ENCODE results near the gene ARF6.
"Not testable (repeated sequence)": the region's sequence is repeated elsewhere in the genome, so short reads cannot be mapped to it uniquely, and the experiment has no call there.

Gene ARF6

DNA sequence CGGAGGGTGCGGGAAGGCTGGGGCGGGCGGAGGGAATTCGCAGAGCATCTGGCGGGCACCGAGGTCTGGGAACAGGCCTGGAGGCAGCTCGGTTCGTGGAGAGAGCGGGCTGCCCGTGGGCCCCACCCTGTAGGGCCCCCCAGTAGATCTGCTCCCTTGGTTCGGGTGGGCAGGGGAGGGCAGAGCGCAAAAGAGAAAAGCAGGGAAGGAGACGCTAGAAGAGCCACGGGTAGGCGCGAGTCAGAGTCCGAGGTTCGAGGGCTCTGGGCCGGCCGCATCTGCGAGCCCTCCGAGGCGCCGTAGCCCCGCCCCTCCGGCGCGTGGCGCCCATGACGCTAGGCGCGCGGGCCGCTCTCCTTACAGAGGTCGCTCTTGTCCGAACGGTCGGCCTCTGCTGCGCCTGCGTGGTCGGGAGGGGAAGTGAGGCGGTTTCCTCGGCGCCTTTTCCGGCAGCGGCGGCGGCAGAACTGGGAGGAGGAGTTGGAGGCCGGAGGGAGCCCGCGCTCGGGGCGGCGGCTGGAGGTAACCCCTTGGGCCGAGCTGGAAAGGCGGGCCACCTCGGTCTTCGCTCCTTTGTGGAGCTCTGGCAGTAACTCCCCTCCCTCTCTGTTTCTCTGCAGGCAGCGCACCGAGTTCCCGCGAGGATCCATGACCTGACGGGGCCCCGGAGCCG lies at the start of gene ARF6:
Gene ARF6 (plus strand): TSS at position 447 of the 673 bp plus-strand sequence. CDS start 655 bp downstream, outside the sequence.
- DNase-seq, result peak; percentile 98

DNA sequence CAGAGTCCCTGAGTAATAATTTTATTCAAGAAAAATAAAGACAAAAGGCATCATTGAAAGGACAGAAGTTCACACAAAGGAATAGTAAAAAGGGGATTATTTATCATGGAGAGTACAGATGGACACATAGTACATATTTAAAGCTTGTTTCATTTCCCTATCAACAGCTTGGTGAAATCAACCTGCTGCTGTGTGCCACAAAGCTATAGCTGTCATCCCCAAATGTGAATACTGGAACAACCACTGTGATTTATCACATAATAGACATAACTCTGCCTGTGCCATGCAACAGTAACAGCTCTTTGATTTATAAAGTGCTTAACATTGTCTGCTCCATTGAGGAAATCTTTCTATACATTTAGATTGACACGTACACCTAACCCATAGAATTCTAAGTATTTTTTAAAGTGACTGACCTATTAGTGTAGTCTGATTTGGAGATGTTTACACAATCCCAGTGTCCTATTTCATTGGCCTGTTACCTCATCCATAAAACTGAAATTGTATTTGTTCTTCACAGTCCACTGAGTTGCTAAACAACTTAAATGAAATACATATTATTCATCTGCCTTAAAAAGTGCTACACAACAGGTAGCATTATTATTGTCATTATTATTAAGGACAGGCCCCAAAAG lies 43.6 kb upstream of the ARF6 start:
- no peak for DNase-seq

DNA sequence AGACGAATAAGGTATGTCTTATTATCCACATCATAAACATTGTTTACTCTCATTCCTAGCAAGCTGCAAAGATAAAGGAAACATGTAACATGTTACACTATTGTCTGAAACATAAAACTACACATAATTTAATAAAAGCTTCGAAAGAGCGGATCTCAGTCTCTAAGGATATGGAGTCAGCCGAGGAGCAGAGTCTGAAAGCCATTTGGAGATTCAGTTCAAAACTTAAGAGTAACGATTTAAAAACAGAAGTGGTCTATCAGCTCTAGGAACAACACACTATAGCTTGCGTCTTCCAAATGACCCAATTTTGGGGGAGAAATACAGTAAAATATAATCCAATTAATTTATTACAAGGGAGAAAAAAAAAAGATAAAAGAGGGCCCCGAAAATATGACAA lies 41.1 kb upstream of the ARF6 start:
- no peak for DNase-seq

DNA sequence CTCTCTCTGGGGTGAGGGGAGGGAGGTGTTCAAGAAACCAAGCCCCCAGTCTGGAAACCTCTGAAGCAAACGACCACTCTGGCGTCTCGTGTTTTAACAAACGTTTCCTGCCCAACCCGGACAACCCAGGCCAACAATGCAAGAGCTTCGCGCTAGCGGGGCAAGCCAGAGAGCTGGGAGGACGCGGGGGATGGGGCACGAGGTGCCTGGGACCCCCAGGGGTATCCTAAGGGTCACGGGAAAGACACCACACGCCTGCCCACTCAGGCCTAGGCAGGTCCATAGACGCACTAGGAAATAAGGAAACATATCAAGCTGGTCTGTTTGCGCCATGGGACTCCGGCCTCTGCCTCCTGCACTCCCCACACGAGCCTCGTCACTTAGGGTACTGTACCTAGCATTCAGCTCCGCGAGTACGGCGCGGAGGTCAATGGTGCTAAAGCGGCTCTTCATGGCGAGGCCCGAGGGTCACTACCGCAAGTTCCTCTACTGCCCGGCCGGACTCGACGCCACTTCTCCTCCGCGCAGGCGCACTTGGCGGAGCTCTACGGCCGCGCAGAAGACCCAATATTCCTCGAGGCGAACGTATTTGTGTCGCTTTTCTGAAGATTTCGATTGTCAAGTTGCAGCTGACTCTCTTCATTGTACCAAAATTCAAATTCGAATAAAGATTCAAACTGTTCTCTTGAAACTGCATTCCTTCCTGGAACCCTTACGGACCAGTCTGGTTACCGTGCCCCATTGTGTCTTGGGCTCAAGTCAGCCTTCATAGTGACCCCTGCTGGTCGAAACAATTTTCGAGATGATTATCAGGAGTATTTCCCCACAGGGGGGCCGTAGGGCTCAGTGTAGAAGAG lies 40.4 kb upstream of the ARF6 start, which contains the start of gene NEMF:
Gene NEMF (minus strand): TSS at position 488 of the 857 bp plus-strand sequence. CDS start 35 bp downstream, at position 453.
- DNase-seq, result peak; percentile 72

DNA sequence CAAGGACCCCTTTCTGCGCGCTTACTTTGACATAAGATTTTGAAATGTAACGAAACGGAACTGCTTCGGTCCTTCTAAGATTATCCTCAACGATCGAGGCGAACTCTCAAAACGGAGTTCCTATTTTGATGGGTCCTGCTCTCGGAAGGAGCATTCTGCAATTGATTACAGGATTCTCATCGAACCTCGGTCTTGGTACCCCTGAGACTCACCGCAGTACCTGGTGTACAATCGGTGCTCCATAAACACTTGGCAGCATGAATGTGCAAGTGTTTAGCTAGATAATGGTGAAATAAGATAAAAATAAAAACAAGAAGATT lies 39.8 kb upstream of the ARF6 start:
- DNase-seq, result no peak

DNA sequence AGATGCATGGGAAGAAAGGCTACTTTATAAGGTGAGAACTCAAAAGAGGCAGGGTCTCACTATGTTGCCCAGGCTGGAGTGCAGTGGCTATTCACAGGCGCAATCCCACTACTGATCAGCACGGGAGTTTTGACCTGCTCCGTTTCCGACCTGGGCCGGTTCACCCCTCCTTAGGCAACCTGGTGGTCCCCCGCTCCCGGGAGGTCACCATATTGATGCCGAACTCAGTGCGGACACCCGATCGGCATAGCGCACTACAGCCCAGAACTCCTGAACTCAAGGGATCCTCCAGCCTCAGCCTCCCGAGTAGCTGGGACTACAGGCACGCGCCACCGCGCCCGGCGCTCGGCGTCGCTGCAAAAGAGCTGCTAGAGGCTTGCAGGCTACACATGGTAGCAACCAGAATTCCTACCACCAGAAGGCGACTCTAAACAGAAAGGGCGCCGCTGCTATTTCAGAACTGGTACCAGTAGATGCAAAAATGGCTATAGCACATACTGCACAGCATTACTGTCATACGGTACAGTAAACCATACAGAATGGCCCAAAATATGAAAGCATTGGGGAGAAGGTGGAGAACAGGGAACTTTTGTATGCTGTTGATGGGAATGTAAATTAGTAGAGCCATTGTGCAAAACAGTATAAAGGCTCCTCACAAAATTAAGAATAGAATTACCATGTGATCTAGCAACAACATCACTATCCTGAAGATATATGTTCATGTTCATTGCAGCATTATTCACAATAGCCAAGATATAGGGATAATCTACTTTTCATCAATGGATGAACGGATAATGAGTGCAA lies 39.1 kb upstream of the ARF6 start:
- peak; percentile 74 for DNase-seq

DNA sequence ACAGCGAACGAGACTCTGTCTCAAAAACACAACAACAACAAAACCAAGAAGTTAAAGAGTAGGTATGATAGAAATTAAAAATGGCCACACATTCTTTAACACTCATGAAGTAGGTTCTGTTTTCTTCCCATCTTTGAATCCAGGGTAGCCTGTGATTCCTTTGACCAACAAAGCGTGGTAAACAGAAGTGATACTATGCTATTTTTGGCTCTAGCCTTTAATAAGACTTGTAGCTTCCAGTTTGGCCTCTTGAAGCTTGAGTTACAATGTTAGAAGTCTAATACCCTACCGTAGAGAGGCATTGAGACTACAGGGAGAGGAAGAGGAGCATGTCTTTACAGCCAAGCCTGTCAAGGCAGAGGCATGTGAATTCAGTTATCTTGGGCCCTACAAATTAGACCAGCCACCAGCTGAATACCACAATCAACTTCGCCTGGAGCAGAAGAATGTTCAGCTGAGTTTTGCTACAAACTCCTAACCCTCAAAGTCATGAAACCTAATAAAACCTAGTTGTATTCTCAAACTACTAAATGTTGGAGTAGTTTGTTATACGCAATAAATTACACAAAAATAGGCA lies 35.4 kb upstream of the ARF6 start:
- no peak for DNase-seq

DNA sequence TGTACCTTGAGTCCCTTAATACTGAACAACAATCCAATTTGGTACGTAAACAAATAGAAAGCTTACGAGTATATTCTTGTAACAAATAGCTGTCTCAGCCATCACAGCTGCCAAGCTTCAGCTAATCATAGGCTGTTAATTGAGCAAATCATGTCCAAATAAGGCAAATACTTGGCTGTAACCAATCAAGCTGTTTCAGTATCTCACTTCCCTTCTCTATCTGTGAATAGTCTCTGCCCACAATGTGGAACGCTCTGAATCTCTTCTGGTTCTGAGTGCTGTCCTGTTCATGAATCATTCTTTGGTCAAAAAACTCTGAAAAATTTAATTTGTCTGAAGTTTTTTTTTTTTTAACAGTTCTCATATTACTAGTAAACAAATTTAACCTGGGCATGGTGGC lies 34.5 kb upstream of the ARF6 start:
- peak; percentile 37 for DNase-seq

DNA sequence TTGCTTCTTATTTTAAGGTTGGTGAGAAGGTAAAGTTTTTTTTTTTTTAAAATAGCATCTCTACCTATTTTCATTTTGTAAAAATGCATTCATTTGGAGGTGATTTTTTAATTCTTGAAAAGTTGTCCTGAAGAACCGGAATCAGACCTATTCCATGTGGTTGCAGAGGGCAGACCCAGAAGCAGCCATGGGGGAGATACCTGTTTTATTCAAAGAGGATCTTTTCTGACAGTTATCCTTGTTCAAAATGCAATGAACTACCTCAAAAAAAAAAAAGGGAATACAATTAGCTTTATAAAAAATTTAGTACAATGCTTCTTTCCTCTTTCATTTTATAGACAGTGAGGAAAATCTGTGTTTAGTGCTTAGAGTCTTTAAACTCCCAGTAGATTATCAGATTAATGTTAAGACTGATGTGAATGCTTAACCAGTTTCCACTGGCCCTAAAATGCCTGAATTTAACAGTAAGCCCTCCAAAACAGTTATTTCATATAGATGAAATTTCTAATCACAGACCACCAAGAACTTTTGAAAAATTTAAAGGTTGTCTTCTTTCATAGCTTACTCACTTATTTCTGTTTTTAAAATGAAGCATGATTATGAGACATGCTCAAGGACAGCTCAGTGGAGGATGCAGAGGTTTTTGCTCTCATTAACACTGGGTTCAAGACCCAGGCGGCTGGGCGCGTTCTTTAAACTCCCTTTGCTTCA lies 31.7 kb upstream of the ARF6 start:
- DNase-seq, result no peak

DNA sequence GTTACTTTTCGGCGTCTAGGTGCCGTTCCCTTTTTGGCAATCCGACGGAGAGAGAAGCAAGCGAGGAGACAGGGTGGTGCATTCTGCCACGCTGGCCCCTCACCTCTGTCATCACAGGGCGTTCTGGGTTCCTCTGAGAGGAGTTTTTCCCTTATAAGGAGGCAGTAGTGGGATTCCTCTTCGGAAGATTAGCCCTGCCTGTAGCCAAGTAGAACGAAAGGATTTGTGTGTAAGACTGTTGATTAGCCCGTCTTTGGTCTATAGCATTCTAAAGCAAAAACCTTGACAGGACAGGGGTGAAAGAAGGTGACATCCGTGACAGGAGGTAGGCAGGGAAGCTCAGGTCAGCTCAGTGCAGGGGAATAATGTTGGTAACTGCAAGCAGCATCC lies 31.2 kb upstream of the ARF6 start:
- peak; percentile 74 for DNase-seq

DNA sequence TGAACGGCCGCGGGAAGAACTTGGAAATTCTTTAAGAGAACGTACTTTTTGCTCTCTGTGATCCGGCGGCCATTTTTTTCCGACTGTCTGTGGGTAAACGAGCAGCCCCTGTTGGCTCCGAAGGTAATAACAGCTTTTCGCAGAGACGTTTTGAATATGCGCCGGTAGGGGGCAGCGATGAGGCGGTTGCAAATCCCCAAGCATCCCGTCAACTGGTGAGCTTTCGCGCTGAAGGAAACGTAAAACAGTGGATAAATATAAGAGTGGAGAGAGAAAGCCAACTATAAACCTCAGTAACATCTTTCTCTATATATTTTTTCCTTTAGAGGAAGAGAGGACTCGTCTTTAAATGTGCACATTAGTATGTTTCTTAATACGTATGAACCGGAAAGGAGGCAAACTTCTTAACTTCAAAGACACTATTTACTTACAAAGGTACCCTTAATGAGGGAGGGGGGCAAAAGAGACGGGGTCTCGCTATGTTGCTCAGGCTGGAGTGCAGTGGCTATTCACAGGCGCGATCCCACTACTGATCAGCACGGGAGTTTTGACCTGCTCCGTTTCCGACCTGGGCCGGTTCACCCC lies 30.7 kb upstream of the ARF6 start:
- peak; percentile 87 for DNase-seq

DNA sequence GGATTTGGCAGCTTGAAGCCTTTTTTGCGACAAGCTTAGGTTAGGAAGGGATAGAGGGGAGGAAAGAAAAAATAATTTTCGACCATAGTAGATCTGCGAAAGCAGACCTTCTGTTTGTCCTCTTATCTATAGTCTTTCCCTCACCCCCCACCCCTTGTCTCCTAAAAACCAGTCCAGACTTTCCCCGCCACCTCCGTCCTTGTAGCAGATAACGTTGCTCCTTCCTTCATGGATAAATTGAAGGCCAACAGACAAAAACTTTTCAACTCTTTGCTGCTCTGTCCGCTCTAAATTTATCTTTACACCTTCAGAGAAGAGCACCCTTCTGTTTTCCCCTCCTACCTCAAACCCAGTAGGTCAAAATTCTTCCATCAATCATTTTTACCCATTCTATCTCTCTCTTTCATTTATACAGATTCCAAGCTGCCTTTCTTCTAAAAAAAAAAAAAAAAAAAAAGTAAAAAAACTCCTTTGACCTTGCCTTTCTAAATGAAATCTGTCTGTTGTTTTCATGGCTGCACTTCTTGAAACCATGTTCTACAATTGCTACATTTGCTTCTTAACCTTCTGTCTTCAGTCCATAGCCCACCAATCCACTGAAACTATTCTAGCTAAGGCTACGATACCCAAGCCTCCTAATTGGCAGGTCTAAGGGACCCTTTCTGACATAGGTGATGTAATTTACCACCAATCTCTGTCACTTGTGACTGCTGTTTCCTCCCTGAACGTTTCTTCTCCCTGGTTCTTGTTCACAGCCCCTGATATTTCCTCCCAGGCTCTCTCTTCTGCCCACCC lies 29.2 kb upstream of the ARF6 start:
- no peak for DNase-seq

DNA sequence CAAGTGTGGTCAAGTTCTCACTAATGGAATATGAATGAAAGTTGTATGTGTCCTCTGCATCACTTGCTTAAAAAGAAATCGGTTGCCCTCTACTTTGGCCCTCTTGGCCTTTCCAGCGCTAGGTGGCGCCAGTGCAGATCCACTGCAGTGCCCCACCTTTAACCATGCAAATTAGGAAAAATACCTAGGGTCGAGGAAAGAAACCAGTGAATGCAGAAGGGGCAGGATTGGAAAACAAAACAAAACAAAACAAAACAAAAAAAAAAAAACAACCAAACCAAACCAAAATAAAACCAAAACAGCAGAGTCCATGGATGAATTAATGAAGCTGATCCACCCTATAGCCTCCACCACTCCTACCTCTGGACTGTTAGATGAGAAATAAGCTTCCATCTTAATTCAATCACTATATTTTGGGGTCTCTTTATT lies 27.4 kb upstream of the ARF6 start:
- peak; percentile 70 for DNase-seq

DNA sequence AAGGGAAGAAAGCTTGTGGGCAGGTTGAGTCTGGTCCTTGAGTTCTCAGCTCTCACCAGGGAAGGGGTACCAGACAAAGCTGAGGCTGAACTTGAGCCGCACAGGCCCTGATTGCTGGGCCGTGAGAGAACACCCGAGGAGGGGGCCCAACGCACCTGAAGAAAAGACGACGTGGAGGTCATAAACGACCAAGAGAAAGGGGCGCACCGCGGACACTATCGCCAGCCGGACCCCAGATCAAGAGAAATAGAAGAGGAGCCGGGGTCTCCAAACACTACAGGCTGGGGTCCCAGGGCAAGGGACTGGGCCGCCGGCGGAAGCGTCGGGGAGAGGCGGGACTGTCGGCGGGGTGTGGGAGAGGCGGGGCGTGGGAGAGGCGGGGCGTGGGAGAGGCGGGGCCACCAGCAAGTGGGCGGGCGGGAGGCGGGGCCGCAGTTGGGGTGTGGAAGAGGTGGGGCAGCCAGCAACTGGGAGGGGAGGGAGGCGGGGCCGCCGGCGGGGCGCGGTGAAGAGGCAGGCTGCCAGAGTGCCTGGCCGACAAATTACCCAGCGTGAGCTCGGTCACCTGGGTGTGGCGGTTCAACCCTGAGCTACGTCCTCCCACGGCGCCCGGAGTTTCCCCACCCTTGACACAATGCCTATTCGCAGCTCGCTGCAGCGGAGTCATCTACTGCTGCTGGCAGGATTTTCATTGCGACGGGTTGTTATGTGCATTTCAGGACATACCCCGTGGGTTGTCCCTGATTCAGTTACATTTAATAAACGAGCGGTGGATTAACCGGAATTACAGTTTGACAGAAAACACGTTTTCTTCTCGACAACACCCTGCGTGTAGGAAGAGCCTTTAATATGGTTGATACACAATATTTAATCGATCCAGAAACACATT lies 24.8 kb upstream of the ARF6 start:
- DNase-seq, result peak; percentile 99

DNA sequence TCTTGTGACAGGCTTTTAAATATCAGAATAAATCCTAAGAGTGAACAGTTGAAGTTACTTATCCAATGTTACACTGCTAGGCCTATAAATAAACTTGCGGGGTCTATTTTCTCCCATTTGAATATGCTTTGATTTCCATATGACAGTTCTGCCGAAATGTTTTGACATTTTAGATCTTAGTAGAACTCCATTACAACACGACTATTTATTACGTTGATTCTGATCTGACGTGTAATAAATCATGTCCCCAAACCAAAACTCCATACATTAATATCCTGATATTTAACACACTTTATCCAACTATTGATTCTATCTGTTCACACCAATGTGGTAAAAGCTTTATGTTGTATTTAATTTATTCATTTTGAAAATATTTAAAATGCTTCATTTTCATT lies 24.2 kb upstream of the ARF6 start:
- DNase-seq, result no peak

DNA sequence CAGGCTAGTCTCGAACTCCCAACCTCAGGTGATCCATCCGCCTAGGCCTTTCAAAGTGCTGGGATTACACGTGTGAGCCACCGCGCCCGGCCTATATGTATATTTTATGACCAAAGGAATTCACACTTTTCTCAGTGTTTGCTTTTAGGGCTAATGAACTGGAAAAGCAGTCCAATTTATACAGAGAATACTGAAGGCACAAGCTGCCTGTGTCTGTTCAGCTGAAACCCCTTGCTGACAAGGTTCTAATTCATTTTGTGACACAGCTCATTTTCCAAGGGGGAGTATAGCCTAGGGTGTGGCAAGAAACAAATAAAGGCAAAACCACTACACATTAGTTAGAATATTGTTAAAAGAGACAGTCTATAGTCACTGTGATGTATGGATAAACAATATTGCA lies 22.0 kb upstream of the ARF6 start:
- DNase-seq, result no peak

DNA sequence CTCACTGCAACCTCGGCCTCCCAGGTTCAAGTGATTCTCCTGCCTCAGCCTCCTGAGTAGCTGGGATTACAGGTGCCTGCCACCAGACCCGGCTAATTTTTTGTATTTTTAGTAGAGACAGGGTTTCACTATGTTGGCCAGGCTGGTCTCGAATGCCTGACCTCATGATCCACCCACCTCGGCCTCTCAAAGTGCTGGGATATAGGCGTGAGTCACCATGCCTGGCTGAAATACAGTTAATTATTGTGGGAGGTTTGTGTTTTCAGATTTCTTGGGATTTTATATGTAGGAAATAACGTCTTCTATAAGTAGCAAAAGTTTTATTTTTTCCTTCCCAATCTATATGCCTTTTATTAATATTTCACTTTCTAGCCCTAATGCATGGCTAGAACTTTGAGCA lies 19.3 kb upstream of the ARF6 start:
- DNase-seq, result not testable (repeated sequence)

DNA sequence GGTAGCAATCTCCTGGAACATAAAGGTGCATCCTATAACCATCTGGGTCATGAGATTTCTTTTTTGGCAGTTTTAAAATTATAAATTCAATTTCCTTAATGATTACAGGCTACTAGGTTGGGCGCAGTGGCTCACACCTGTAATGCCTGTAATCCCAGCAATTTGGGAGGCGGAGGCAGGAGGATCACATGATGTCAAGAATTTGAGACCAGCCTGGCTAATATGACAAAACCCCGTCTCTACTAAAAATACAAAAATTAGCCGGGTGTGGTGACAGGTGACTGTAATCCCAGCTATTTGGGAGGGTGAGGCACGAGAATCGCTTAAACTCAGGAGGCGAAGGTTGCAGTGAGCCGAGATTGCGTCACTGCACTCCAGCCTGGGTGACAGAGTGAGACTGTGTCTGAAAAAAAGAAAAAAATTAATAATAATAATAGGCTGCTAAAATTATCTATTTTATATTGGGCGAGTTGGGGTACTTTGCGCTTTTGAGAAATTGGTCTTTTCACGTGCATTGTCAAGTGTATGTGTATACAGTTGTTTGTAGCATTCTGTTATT lies 17.2 kb upstream of the ARF6 start:
- DNase-seq, result no peak

DNA sequence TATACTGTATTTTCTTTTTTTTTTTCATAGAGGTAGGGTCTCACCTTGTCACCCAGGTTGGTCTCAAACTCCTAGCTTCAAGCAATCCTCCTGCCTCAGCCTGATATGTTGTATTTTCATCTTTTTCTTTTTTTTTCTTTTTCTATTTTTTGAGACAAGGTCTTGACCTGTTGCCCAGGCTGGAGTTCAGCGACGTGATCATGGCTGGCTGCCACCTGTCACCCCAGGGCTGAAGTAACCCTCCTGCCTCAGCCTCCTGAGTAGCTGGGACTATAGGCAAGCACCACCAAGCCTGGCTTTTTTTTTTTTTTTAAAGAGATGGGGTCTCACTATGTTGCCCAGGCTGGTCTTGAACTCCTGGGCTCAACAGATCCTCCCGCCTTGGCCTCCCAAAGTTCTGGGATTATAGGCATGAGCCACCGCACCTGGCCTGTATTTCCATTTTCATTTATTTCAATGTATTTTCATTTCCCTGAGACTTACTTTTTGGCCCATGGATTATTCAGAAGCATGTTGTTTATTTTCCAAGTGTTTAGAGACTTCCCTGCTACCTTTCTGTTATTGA lies 16.2 kb upstream of the ARF6 start:
- DNase-seq, result no peak

Data from stimulated activated CD4-positive, alpha-beta T cell treated with anti-CD3 and anti-CD28 coated beads, Interleukin-1b, Interleukin-23, amount 100 ng/mL, for 48 hours (primary cell).